ENCODE data around the gene SLF1. TPM values are rescaled to one million over a fixed set of nuclear protein-coding genes. Genes with fewer than 3 reads are reported as not detected.

SLF1 gene
- total and polyA plus RNA-seq, 9 donors, result 9.2 to 18.4 (median 11.4) TPM

- no peak overlapping the region for H3K27ac ChIP-seq (ENCODE audit: low read length)
- WGBS (ENCODE audit: insufficient coverage), result no CpG with 5 or more reads among the region's 2 CpGs
- H3K27me3 ChIP-seq (ENCODE audit: control insufficient read depth, insufficient read depth, low read length), result no peaks in the 10 kb centered on the region
- H3K4me1 ChIP-seq (ENCODE audit: control insufficient read depth, insufficient read depth, low read length), result no peaks in the 10 kb centered on the region
- no peak for DNase-seq
- H3K36me3 ChIP-seq (ENCODE audit: control insufficient read depth, insufficient read depth, low read length), result no peaks in the 10 kb centered on the region
- no peak overlapping the region for H3K4me3 ChIP-seq (ENCODE audit: low read length)
- no peaks in the 10 kb centered on the region for H3K9me3 ChIP-seq (replicated peaks; ENCODE audit: control insufficient read depth, low read depth, low read length)
Observed at GRCh38 chr5:94744906-94745305, 126.4 kb downstream of the SLF1 start.

GRCh38 chr5:94745786-94746730 lies 127.6 kb downstream of the SLF1 start:
- no peaks in the 10 kb centered on the region for H3K9me3 ChIP-seq (replicated peaks; ENCODE audit: control insufficient read depth, low read depth, low read length)
- no peaks in the 10 kb centered on the region for H3K36me3 ChIP-seq (ENCODE audit: control insufficient read depth, insufficient read depth, low read length)
- H3K27ac ChIP-seq (ENCODE audit: low read length), result no peak overlapping the region
- no peak overlapping the region for H3K4me3 ChIP-seq (ENCODE audit: low read length)
- 60% methylated on average over 1 of the region's 5 CpGs for WGBS (ENCODE audit: insufficient coverage)
- H3K27me3 ChIP-seq (ENCODE audit: control insufficient read depth, insufficient read depth, low read length), result no peaks in the 10 kb centered on the region
- DNase-seq, result no peak
- no peaks in the 10 kb centered on the region for H3K4me1 ChIP-seq (ENCODE audit: control insufficient read depth, insufficient read depth, low read length)

- Histone ChIP-seq H3K9me3 (replicated peaks; ENCODE audit: control insufficient read depth, low read depth, low read length) (no peaks in the 10 kb centered on the region), H3K36me3 (ENCODE audit: control insufficient read depth, insufficient read depth, low read length) (no peaks in the 10 kb centered on the region), H3K4me1 (ENCODE audit: control insufficient read depth, insufficient read depth, low read length) (no peaks in the 10 kb centered on the region), H3K27ac (ENCODE audit: low read length) (no peak overlapping the region), H3K4me3 (ENCODE audit: low read length) (no peak overlapping the region), H3K27me3 (ENCODE audit: control insufficient read depth, insufficient read depth, low read length) (no peaks in the 10 kb centered on the region)
- DNase-seq, result peak; percentile 21
- WGBS (ENCODE audit: insufficient coverage), result 40% methylated on average over 1 of the region's 1 CpG
Observed at GRCh38 chr5:94746731-94747124, 128.3 kb downstream of the SLF1 start.

Other genes starting within 250 kb of the SLF1 start
- gene KIAA0825, start 65 bp upstream of the SLF1 start, total RNA-seq, result 5.6 TPM
- gene KIAA0825, start 65 bp upstream of the SLF1 start, polyA plus RNA-seq (ENCODE audit: insufficient read depth in 1 of 8, insufficient read length in 8 of 8, low replicate concordance in 1 of 8), result 1 to 10 TPM; 1.6 to 3.0 (median 2.2) TPM

Data from muscle of leg (tissue), 11 donors.